ENCODE results near the gene DMAC2. TPM values are rescaled to one million over a fixed set of nuclear protein-coding genes. Genes with fewer than 3 reads are reported as not detected.

Gene DMAC2
- total RNA-seq, 2 donors from 2014 or later, result 52.9 to 71.5 TPM

- Histone ChIP-seq H3K36me3 (ENCODE audit: control insufficient read depth, insufficient read depth, low read length) (no peaks in the 10 kb centered on the region), H3K27me3 (ENCODE audit: control insufficient read depth, insufficient read depth, low read length, poor library complexity, severe bottlenecking) (peaks cover 1% of the 10 kb centered on the region), H3K4me3 (ENCODE audit: low read length) (no peak overlapping the region), H3K9ac (ENCODE audit: extremely low read depth, low read length, poor library complexity, severe bottlenecking) (no peak overlapping the region), H3K9me3 (ENCODE audit: control insufficient read depth, low read length) (peaks cover 4% of the 10 kb centered on the region), H3K27ac (ENCODE audit: low read depth, low read length) (no peak overlapping the region), H3K4me1 (ENCODE audit: control insufficient read depth, insufficient read depth, low read length) (no peaks in the 10 kb centered on the region)
- H3K4me1 Mint-ChIP-seq, result no peaks in the 10 kb centered on the region
- H3K27ac Mint-ChIP-seq, result no peak overlapping the region
- H3K4me3 Mint-ChIP-seq, result no peak overlapping the region
- H3K27me3 Mint-ChIP-seq (ENCODE audit: insufficient read depth), result peaks cover 6% of the 10 kb centered on the region
- H3K36me3 Mint-ChIP-seq (ENCODE audit: low read depth), result no peaks in the 10 kb centered on the region
- peaks cover 37% of the 10 kb centered on the region for H3K9me3 Mint-ChIP-seq
- DNase-seq, result no peak
- TF ChIP-seq CTCF (conservative IDR thresholded peaks at IDR 0.05), result no peak
- 69 to 73% methylated on average over 6 of the region's 6 CpGs for WGBS, 2 experiments (ENCODE audit: insufficient coverage in 1 of 2, insufficient read length in 1 of 2)
These were observed 22.8 kb upstream of the DMAC2 start for GRCh38 chr19:41462497-41462896.

- no peak for TF ChIP-seq CTCF (conservative IDR thresholded peaks at IDR 0.05)
- Mint-ChIP-seq H3K9me3 (peaks cover 15% of the 10 kb centered on the region), H3K27ac (no peak overlapping the region), H3K4me3 (no peak overlapping the region), H3K27me3 (ENCODE audit: insufficient read depth) (peaks cover 29% of the 10 kb centered on the region), H3K4me1 (no peaks in the 10 kb centered on the region), H3K36me3 (ENCODE audit: low read depth) (no peaks in the 10 kb centered on the region)
- WGBS, 2 experiments (ENCODE audit: insufficient coverage in 1 of 2, insufficient read length in 1 of 2), result 64% methylated on average over 1 of the region's 1 CpG; no CpG with 5 or more reads in 1 of the 2 experiments
- Histone ChIP-seq H3K4me3 (ENCODE audit: low read length) (no peak overlapping the region), H3K4me1 (ENCODE audit: control insufficient read depth, insufficient read depth, low read length) (no peaks in the 10 kb centered on the region), H3K9me3 (ENCODE audit: control insufficient read depth, low read length) (no peaks in the 10 kb centered on the region), H3K9ac (ENCODE audit: extremely low read depth, low read length, poor library complexity, severe bottlenecking) (no peak overlapping the region), H3K27ac (ENCODE audit: low read depth, low read length) (no peak overlapping the region), H3K27me3 (ENCODE audit: control insufficient read depth, insufficient read depth, low read length, poor library complexity, severe bottlenecking) (peaks cover 16% of the 10 kb centered on the region), H3K36me3 (ENCODE audit: control insufficient read depth, insufficient read depth, low read length) (no peaks in the 10 kb centered on the region)
- DNase-seq, result no peak
These were observed 17.5 kb upstream of the DMAC2 start for GRCh38 chr19:41457241-41457640.

GRCh38 chr19:41456342-41456918 is 16.7 kb upstream of the DMAC2 start:
- Histone ChIP-seq H3K9me3 (ENCODE audit: control insufficient read depth, low read length) (no peaks in the 10 kb centered on the region), H3K27me3 (ENCODE audit: control insufficient read depth, insufficient read depth, low read length, poor library complexity, severe bottlenecking) (peaks cover 16% of the 10 kb centered on the region), H3K4me1 (ENCODE audit: control insufficient read depth, insufficient read depth, low read length) (no peaks in the 10 kb centered on the region), H3K27ac (ENCODE audit: low read depth, low read length) (no peak overlapping the region), H3K4me3 (ENCODE audit: low read length) (no peak overlapping the region), H3K9ac (ENCODE audit: extremely low read depth, low read length, poor library complexity, severe bottlenecking) (no peak overlapping the region), H3K36me3 (ENCODE audit: control insufficient read depth, insufficient read depth, low read length) (no peaks in the 10 kb centered on the region)
- H3K4me1 Mint-ChIP-seq, result no peaks in the 10 kb centered on the region
- WGBS, 2 experiments (ENCODE audit: insufficient coverage in 1 of 2, insufficient read length in 1 of 2), result 63 to 73% methylated on average over 5 to 7 of the region's 7 CpGs
- TF ChIP-seq CTCF (conservative IDR thresholded peaks at IDR 0.05), result no peak
- no peak overlapping the region for H3K27ac Mint-ChIP-seq
- peaks cover 29% of the 10 kb centered on the region for H3K27me3 Mint-ChIP-seq (ENCODE audit: insufficient read depth)
- H3K9me3 Mint-ChIP-seq, result peaks cover 11% of the 10 kb centered on the region
- H3K36me3 Mint-ChIP-seq (ENCODE audit: low read depth), result no peaks in the 10 kb centered on the region
- H3K4me3 Mint-ChIP-seq, result no peak overlapping the region
- no peak for DNase-seq
